SKM-1 (cell line): ENCODE data around the gene TMEM205.
A peak's percentile ranks its signal among the peaks of the same experiment; 100 is the strongest.

ENCODE experiments used
- DNase-seq: peaks from one replicate; lab custom pipeline; 2025; ENCODE audit not compliant: unreplicated experiment; lab: John Stamatoyannopoulos, UW

Gene TMEM205

DNA sequence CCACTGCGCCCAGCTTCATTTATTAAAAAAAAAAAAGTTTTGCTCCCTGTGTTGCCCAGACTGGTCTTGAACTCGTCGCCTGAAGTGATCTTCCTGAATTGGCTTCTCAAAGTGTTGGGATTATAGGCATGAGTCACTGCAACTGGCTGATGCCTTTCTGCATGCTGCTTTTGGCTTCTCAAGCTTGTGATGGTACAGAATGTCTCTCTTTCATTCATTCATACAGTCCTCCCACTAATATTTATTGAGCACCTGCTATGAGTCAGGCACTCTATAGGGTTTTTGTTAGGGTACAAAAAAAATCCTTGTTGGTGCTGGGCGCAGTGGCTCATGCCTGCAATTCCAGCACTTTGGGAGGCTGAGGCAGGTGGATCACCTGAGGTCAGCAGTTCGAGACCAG lies 41.1 kb downstream of the TMEM205 start:
- no peak for DNase-seq

GRCh38 chr19:11300811-11301120 lies 45.3 kb downstream of the TMEM205 start:
- DNase-seq, result no peak

DNA sequence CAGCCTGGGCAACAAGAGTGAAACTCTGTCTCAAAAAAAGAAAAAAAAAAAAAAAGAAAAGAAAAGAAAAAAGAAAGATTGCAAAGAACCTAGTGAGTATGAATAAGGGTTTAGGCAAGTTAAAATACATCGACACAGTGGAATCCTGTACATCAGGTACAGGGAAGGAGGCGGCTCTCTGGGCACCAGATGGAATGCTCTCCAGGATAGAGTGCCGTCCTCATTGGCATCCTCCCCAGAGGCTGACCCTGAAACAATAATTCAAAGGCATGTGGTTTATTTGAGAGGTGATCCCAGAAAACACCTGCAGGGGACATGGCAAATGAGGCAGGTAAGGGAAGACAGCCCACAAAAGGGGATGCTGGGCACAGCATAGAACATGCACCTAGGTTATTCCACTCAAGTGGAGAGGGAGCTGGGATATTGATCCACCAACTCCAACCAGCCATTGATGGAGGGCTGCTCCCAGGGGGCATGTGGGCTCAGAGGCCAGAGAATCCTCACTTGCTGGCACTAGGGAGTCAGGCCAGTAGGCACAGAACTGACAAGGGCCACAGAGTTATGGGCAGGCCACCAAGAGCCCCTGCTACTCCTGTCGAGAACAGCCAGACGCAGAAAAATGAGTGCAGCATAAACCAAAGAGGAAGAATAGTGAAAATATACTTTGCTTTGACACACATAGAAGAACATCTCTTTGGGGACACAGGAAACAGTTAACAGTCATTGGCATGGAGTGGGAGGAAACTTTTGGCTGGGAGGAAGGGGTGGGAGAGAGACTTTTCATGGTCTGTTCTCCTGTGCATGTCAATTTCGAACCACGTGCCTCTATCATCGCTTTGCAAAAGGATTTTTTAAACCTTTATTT lies 45.9 kb downstream of the TMEM205 start:
- no peak for DNase-seq

GRCh38 chr19:11296264-11296663 lies 49.8 kb downstream of the TMEM205 start:
- peak; percentile 29 for DNase-seq

DNA sequence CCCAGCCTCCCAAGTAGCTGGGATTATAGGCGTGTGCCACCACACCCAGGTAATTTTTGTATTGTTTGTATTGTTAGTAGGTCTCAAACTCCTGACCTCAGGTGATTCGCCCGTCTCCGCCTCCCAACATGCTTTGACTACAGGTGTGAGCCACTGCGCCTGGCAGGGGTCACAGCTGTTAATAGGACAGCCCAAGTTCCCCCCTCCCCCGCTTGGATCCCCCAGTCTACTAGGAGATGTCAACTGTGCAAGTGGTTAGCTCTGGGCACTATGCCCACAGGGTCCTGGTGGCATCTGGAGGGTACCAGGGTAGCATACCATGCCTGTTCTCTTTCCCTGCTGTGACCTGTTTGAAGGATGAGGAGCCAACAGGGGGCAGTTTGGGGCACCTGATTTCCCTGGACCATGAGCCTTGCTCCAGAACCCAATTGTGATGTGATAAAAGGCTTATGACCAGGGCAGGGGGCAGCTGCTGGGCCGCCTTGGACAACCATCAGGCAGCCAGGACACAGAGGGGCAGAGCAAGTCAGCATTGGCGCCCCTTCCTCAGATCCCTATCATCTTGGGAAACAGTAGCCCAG lies 50.3 kb downstream of the TMEM205 start, which contains the start of gene TSPAN16:
Gene TSPAN16 (plus strand): TSS at position 496 of the 581 bp plus-strand sequence. CDS start 138 bp downstream, outside the sequence.
- DNase-seq, result no peak

DNA sequence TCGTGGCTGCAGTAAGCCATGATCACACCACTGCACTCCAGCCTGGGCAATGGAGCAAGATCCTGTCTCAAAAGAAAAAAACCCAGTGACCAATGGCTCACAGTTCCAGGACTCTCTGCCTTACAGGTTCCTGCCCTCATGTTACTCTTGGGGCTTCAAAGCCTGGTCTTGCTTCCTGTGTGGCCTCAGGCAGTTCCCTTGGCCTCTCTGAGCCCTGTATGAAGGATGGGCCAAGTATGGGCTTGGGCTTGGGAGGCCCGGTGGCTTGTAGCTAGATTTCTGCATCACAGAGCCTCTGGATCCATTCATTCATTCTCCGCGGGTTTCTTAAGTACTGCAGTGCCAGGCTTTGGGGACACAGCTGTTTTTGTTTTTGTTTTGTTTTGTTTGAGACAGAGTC lies 50.9 kb downstream of the TMEM205 start:
- DNase-seq, result no peak

- DNase-seq, result peak; percentile 91
Observed at GRCh38 chr19:11293433-11294389, 52.4 kb downstream of the TMEM205 start.
